Activated naive CD4-positive, alpha-beta T cell treated with anti-CD3 and anti-CD28 coated beads, Interleukin-2, amount 10 ng/mL, durations not matched to agents 7 days and 5 days (primary cell): ENCODE measurements around the gene GCG.

Source experiments
- CTCF ChIA-PET: fragments of 350-600 bp; sonication (Branson Sonifier 250); formaldehyde crosslinking; loops from one replicate; lab custom pipeline; 2021; ENCODE audit warnings: antibody characterized with exemption; lab: Charles Lee
- DNase-seq: peaks from one replicate; pipeline ENCODE4 v3.0.0-alpha.2; 2020
- H3K27ac Mint-ChIP-seq: one replicate; pipeline ENCODE4 v1.8.0; 2021; ENCODE audit warnings: mild to moderate bottlenecking, moderate library complexity, mixed read lengths
- H3K27me3 Mint-ChIP-seq: one replicate; pipeline ENCODE4 v1.8.0; 2021; ENCODE audit warnings: mild to moderate bottlenecking, mixed read lengths
- H3K36me3 Mint-ChIP-seq: one replicate; pipeline ENCODE4 v1.8.0; 2021; ENCODE audit warnings: mixed read lengths
- H3K4me1 Mint-ChIP-seq: one replicate; pipeline ENCODE4 v1.8.0; 2021; ENCODE audit warnings: mixed read lengths
- H3K4me3 Mint-ChIP-seq: one replicate; pipeline ENCODE4 v1.8.0; 2021; ENCODE audit warnings: mild to moderate bottlenecking, moderate library complexity, mixed read lengths
- H3K9me3 Mint-ChIP-seq: one replicate; pipeline ENCODE4 v1.8.0; 2021; ENCODE audit warnings: mixed read lengths

GCG gene

GRCh38 chr2:162126527-162126926 lies 25.5 kb downstream of the GCG start:
- DNase-seq: no peak
- CTCF ChIA-PET: interaction anchor here (0.8 to 5.0 kb wide), 10 partner anchors 22 to 853 kb away, joined by 3 to 54 read pairs (median 4); no protein-coding TSS in a partner anchor
- Mint-ChIP-seq H3K4me3 (no peak overlapping the region), H3K27me3 (peaks cover 5% of the 10 kb centered on the region), H3K36me3 (no peaks in the 10 kb centered on the region), H3K27ac (peak overlapping the region; percentile 38), H3K9me3 (peaks cover 2% of the 10 kb centered on the region), H3K4me1 (peaks cover 18% of the 10 kb centered on the region)

- DNase-seq: no peak
- peak overlapping the region; percentile 38 for H3K27ac Mint-ChIP-seq
- peaks cover 5% of the 10 kb centered on the region for H3K27me3 Mint-ChIP-seq
- H3K36me3 Mint-ChIP-seq: no peaks in the 10 kb centered on the region
- H3K9me3 Mint-ChIP-seq: peaks cover 2% of the 10 kb centered on the region
- peaks cover 18% of the 10 kb centered on the region for H3K4me1 Mint-ChIP-seq
- CTCF ChIA-PET: interaction anchor here (0.8 to 5.0 kb wide), 12 partner anchors 22 to 852 kb away, joined by 3 to 54 read pairs (median 4); no protein-coding TSS in a partner anchor
- H3K4me3 Mint-ChIP-seq: no peak overlapping the region
These were observed 25.9 kb downstream of the GCG start for GRCh38 chr2:162126111-162126519.

GRCh38 chr2:162125138-162125537 lies 26.9 kb downstream of the GCG start:
- no peak for DNase-seq
- CTCF ChIA-PET: interaction anchor here (0.6 to 5.0 kb wide), 19 partner anchors 17 to 851 kb away, joined by 3 to 54 read pairs (median 4); no protein-coding TSS in a partner anchor
- H3K27me3 Mint-ChIP-seq: peaks cover under 1% of the 10 kb centered on the region
- H3K9me3 Mint-ChIP-seq: no peaks in the 10 kb centered on the region
- H3K27ac Mint-ChIP-seq: no peak overlapping the region
- peaks cover 18% of the 10 kb centered on the region for H3K4me1 Mint-ChIP-seq
- H3K4me3 Mint-ChIP-seq: no peak overlapping the region
- no peaks in the 10 kb centered on the region for H3K36me3 Mint-ChIP-seq

DNA sequence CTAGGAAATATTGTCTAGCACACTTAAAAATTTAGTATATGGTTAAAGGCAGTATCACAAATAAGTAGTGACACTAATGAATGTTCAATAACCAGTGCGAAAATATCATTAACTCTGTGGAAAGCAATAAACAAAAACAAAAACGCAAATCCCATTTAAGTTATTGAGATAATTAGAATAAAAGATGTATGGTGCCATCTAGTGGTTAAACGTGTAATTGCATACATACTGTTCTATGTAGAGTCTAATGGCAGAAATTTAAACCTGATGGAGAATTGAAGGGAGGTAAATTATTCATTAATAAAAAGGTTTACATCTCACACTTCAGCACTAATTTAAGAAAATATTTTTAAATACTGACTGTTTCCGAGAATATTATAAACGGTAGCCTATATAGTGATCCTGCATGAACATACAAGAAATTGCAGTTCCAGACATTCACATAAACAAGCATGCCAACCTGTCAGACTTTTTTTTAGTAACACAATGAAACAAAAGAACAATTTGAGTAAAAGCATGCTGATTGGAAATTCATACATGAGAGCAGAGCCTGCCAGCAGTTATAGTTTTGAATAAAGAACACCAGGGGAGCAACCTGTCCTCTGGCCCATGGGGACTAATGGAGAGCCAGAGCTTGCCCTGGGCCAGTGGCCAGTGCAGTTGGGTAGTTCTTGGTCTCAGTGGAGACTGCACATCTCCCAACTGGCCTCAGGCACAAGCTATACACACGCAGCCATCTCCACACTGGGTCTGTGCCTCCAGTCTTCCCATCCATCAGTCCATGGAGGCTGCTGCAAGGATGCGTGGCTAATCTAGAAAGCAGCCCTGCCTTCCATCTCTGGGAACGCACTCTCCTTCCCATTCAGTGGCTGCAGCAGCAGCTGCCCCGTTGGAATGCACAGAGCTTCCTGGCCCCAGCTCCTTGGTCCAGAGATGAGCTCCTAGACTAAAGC lies 28.0 kb downstream of the GCG start:
- Mint-ChIP-seq H3K9me3 (no peaks in the 10 kb centered on the region), H3K27ac (no peak overlapping the region)
- CTCF ChIA-PET: interaction anchor here (0.8 to 5.0 kb wide), 13 partner anchors 16 to 537 kb away, joined by 3 to 54 read pairs (median 6); no protein-coding TSS in a partner anchor

GRCh38 chr2:162118166-162119031 lies 33.6 kb downstream of the GCG start:
- no peak for DNase-seq
- Mint-ChIP-seq H3K36me3 (peaks cover 9% of the 10 kb centered on the region), H3K27me3 (no peaks in the 10 kb centered on the region), H3K27ac (no peak overlapping the region), H3K4me1 (peaks cover 16% of the 10 kb centered on the region), H3K9me3 (peaks cover 14% of the 10 kb centered on the region), H3K4me3 (no peak overlapping the region)
- CTCF ChIA-PET: interaction anchor here (1.4 kb wide), 1 partner anchor 532 kb away, joined by 5 read pairs; no protein-coding TSS in a partner anchor

More for the DNA sequence above, 28.0 kb downstream of the GCG start:
- no peak for DNase-seq
- Mint-ChIP-seq H3K4me3 (no peak overlapping the region), H3K36me3 (no peaks in the 10 kb centered on the region), H3K27me3 (no peaks in the 10 kb centered on the region), H3K4me1 (peaks cover 18% of the 10 kb centered on the region)

DNA sequence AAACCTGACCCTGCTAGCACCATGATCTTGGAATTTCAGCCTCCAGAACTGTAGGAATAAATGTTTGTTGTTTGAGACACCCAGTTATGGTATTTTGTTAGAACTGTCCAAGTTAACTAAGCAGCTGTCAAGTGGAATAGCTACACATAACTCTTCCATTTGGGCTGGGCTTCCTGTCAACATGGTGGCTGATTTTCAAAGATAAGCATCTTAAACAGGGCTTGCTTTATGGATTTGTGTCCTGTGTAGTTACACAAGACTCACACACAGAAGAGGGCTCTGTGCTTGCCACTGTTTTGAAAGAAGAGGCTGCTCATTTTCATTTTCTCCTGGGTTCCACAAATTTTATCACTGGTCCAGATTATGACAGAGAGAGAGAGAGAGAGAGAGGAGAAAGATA lies 35.7 kb downstream of the GCG start:
- no peak overlapping the region for H3K4me3 Mint-ChIP-seq
- DNase-seq: no peak
- CTCF ChIA-PET: interaction anchor here (0.7 kb wide), 1 partner anchor 55 kb away, joined by 3 read pairs; no protein-coding TSS in a partner anchor

GRCh38 chr2:162115076-162115475 lies 37.0 kb downstream of the GCG start:
- H3K27ac Mint-ChIP-seq: no peak overlapping the region
- H3K27me3 Mint-ChIP-seq: no peaks in the 10 kb centered on the region

More for the DNA sequence above, 35.7 kb downstream of the GCG start:
- no peak overlapping the region for H3K27ac Mint-ChIP-seq
- H3K36me3 Mint-ChIP-seq: peaks cover 9% of the 10 kb centered on the region
- peaks cover 14% of the 10 kb centered on the region for H3K9me3 Mint-ChIP-seq
- H3K27me3 Mint-ChIP-seq: no peaks in the 10 kb centered on the region
- H3K4me1 Mint-ChIP-seq: peaks cover 20% of the 10 kb centered on the region

DNA sequence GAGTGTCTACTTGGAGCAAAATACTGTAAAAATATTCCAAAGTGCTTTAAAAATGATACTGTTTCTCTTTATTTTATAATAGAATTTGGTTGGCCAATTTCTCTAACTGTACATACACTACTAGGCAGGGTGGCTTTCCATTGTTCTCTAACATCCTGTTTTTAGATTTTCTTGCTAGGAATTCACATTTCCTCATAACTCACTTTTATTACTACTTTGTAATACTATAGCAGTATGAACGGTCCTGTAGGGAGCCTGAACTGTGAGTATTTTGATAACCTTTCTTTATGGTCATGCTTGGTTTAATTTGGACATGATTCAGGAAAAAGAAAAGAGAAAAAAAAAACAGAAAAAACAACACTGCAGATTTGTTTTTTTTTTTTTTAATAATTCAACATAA lies 37.8 kb downstream of the GCG start:
- H3K27ac Mint-ChIP-seq: no peak overlapping the region

More at GRCh38 chr2:162115076-162115475, 37.0 kb downstream of the GCG start:
- CTCF ChIA-PET: no interaction called here
- Mint-ChIP-seq H3K4me1 (peaks cover 20% of the 10 kb centered on the region), H3K4me3 (no peak overlapping the region), H3K9me3 (peaks cover 14% of the 10 kb centered on the region), H3K36me3 (peaks cover 9% of the 10 kb centered on the region)
- DNase-seq: no peak

DNA sequence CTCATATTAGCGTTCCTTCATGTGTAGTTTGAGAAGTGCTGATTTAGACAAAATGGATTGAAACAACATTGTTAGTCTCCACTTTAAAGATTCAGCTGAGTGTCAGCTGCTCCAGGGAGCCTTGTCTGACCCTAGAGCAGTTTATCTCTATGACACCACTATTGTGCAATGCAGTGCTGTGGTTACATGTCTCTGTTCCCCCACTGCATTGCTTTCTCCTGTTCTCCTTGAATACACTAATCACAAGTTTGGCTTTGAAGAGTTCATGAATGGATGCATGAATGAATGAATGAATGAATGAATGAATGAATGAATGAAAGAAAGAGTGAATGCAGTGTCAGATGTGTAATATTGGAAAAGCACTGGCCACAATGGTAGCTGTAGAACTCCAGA lies 38.3 kb downstream of the GCG start:
- H3K27ac Mint-ChIP-seq: no peak overlapping the region
- no peak for DNase-seq
- peaks cover 14% of the 10 kb centered on the region for H3K9me3 Mint-ChIP-seq
- H3K36me3 Mint-ChIP-seq: peaks cover 9% of the 10 kb centered on the region
- CTCF ChIA-PET: interaction anchor here (0.8 kb wide), 1 partner anchor 9 kb away, joined by 3 read pairs; no protein-coding TSS in a partner anchor
- peaks cover 19% of the 10 kb centered on the region for H3K4me1 Mint-ChIP-seq
- H3K4me3 Mint-ChIP-seq: no peak overlapping the region
- H3K27me3 Mint-ChIP-seq: no peaks in the 10 kb centered on the region

More for the DNA sequence above, 37.8 kb downstream of the GCG start:
- CTCF ChIA-PET: no interaction called here
- H3K4me1 Mint-ChIP-seq: peaks cover 20% of the 10 kb centered on the region
- no peaks in the 10 kb centered on the region for H3K27me3 Mint-ChIP-seq
- no peak overlapping the region for H3K4me3 Mint-ChIP-seq
- no peak for DNase-seq
- peaks cover 9% of the 10 kb centered on the region for H3K36me3 Mint-ChIP-seq
- peaks cover 14% of the 10 kb centered on the region for H3K9me3 Mint-ChIP-seq

DNA sequence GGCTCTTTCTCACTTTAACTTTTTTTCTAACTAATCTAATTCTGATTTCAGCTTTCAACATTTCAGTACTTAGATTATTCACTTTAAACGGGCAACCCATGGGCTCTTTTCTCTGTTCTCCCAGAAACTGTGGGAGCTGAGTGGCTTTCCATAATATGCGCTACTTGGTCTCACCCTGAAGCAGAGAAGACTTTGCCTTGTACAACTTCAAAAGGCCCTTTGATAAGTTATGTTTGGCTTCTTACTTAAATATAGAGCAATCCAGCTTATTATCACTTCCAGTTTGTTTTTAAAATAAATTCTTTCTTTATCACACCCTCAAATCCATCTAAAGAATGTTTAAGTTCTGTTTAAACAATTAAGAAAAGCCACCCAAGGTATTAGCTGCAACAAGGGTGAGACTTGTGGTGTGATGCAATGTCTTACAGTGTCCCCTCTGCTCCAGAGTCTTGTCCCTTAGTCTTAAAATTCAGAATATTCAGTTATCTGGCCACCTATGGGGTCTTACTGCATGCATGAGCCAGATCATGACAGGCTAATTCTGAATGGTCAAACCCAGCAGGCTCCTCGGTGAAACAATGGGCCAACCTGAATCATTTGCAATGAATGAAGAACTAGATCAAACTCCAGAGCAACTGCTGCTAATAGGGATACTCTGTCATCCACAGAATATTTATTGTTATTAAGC lies 38.8 kb downstream of the GCG start:
- no peak overlapping the region for H3K4me3 Mint-ChIP-seq
- H3K36me3 Mint-ChIP-seq: peaks cover 9% of the 10 kb centered on the region
- no peak for DNase-seq
- peaks cover 14% of the 10 kb centered on the region for H3K9me3 Mint-ChIP-seq
- no peak overlapping the region for H3K27ac Mint-ChIP-seq
- H3K4me1 Mint-ChIP-seq: peaks cover 14% of the 10 kb centered on the region
- H3K27me3 Mint-ChIP-seq: no peaks in the 10 kb centered on the region
- CTCF ChIA-PET: interaction anchor here (0.8 kb wide), 1 partner anchor 10 kb away, joined by 3 read pairs; no protein-coding TSS in a partner anchor

DNA sequence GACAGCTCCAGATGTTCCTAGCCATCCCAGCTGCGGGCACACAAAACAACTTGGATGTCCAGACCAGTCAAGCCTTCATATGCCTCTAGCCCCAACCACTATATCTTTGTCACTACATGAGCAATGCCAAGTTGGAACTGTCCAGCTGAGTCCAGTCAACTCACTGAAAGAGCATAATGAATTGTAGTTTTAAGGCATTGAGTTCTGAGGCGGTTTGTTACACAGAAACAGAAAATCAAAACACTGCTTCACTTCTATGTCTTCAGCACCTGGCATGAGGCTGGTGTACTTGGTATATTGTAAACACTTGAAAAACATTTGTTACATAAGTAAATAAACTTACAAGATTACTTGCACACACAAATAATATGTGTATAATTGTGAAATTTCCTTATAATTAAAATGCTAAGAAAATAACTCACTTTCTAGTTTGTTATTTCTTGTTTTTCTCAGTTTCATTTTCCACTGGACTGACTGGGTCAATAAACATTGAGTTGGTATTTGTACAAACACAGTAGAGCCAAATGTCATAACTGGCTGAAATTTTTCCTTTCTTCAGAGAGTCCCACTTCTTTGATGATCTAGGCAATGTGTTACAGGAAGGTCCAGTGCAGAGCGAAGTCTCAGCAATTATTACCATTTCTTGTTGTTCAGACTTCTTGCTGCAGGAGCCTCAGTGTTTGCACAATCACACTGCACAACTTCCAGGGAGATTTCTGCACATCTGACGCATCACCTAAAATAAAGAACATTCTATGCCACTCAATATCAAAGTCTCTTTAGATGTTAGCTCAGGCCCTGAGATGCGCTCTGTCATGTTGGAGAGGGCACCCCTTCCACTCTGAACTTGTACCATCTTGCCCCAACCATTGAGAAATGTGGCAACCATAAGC lies 39.8 kb downstream of the GCG start:
- H3K36me3 Mint-ChIP-seq: peaks cover 9% of the 10 kb centered on the region
- CTCF ChIA-PET: interaction anchor here (0.6 kb wide), 1 partner anchor 525 kb away, joined by 3 read pairs; no protein-coding TSS in a partner anchor
- H3K27ac Mint-ChIP-seq: no peak overlapping the region
- H3K4me1 Mint-ChIP-seq: peaks cover 14% of the 10 kb centered on the region
- H3K4me3 Mint-ChIP-seq: no peak overlapping the region
- H3K9me3 Mint-ChIP-seq: peaks cover 14% of the 10 kb centered on the region
- no peak for DNase-seq
- no peaks in the 10 kb centered on the region for H3K27me3 Mint-ChIP-seq

DNA sequence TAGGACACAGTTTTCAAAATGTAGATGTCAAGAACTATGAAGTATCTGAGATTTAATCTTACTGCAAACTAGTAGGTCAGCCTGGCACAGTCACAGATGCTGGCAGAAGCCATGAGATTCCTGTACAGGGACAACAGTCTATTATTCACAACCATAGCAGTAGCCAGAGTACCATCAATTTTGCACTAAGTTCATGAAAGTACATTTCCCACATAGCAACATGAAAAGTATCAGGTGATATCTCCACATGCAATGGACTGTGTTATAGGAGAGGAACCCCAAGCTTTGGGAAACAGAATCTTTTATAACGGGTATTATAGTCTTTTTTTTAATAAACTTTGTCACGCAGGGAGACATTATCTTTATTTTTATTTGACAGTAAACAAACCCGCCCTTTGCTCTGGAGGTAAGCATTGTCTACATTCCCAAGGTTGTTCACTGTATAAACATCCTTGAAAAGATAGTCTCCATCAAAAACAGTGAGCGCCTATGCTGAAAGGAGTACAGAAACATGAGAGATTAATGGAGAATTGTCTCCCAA lies 44.6 kb downstream of the GCG start:
- H3K36me3 Mint-ChIP-seq: no peaks in the 10 kb centered on the region
- peaks cover 4% of the 10 kb centered on the region for H3K27me3 Mint-ChIP-seq
- CTCF ChIA-PET: no interaction called here

More for the DNA sequence above, 44.6 kb downstream of the GCG start:
- no peaks in the 10 kb centered on the region for H3K9me3 Mint-ChIP-seq
- no peak for DNase-seq
- H3K4me1 Mint-ChIP-seq: peaks cover 2% of the 10 kb centered on the region
- no peak overlapping the region for H3K27ac Mint-ChIP-seq
- no peak overlapping the region for H3K4me3 Mint-ChIP-seq
